ENCODE measurements around the gene MAST4.

Gene MAST4

DNA sequence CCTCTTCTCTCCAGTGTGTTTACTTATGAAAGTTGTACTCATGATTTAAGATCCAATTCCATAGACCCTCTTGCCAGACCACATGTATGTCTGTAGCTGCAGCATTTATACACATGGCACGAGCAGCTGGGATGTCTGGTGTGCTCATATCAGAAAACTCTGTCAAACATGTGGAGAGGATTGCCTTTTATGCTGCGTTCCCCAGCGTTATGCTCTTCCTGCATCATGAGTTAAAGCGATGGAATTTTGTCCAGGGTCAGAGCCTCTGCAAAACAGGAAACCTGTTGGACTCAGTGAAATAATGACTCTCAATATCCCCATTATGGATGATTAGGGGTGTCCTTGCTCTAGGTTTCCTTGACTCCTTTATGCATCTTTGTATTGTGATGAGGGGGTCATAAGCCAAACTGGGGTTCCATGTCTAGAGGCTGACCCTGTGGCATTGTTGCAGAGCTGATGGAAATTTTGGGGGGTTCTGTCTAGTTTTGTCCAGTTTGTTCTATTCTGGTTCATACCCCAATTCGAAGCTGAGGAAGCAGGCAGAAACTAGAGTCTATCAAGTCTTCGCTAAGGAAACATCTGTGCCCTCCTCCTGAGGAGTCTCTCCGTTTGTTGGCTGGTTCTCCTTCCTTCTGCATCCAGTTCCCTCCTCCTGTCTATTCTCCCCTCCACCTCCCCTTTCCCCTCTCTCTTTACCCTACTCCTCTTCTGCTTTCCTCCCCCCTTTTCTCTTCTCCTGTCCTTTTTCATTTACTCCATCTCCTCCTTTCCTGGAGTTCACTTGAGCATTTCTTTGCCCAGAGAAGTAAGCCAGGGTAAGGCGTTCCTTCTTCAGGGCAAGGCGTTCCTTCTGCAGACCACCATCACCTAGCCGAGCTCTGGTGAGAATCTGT, 252.8 kb downstream of the MAST4 start:
- DNase-seq (ENCODE audit: low read depth), result no peak

DNA sequence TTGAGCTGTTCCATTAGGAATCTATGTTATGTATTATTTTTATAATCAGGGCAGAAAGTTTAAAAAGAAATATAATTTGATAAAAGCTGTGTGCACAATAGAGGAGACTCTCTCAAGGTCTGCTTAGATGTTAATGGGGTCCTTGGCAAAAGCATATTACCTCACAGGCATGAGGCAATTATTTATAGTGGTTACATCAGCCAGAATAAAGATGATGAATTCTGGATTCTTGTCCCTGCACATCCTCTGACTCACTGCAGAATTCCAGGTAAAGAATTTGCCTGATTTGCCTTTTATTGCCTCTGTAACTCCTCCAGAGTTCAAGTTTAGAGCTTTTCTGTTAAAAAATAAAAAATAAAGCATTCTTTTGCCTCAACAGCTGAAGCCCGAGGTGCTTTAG, 253.6 kb downstream of the MAST4 start:
- DNase-seq (ENCODE audit: low read depth), result no peak

DNA sequence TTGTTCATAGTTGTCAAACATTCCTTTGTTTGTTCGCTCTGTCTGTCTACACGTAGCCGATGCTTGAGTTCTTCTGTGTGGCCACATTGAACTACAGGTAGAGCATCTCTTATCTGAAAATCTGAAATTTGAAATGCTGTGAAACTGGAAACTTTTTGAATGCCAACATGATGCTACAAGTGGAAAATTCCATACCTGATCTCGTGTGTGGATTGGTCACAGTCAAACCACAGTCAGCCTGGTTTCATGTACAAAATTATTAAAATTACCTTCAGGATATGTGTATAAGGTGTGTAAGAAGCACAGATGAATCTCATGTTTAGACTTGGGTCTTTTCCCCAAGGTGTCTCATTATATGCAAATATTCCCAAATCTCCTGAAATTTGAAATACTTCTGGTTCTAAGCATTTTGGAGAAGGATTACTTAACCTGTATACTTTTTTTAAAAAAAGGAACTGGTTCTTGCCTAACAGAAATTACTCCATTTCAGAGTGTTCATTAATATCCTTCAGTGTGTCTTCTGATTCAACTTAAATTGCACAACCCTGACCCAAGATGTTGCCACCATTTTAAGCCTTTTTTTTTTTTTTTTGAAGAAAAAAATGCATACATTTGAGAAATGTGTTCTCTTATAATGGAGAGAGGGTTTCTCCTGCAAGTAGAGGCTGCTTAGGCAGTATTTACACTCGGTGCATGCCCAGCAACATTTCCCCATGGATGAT, 254.3 kb downstream of the MAST4 start:
- DNase-seq (ENCODE audit: low read depth), result no peak

DNA sequence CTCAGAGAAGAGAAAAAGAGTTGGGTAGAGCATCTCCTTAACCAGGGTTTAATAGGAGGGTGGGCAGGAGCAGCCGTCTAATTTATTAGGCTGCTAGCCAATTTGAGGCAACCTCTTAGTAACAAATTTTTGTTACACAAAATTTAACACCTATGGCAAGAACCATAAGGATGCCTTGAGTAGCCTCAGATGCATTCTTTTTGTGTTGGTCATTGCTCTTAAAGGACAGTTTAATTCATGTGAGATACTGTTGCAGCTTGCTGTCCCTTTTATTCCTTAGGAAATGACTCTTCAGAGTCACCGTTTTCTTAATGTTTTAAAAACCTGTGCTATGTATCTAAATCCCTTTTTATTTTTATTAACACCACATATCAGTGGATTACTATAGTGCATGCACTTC, 255.1 kb downstream of the MAST4 start:
- DNase-seq (ENCODE audit: low read depth), result no peak

DNA sequence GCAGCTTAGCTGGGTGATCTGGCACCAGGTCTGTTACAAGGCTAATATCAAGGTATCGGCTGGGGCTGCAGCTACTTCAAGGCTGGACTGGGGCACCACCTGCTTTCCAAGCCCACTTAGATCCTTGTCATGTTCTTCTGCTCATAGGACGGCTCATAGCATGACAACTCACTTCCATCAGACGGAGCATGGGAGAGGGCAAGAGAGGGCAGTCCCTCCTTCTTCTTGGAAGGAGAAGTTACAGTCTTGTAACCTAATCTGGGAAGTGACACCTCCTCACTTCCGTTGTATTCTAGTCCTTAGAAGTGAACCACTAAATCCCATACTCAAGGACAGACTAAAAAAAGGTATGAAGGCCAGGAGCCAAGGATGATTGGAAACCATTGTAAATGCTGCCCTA, 258.2 kb downstream of the MAST4 start:
- no peak for DNase-seq (ENCODE audit: low read depth)

DNA sequence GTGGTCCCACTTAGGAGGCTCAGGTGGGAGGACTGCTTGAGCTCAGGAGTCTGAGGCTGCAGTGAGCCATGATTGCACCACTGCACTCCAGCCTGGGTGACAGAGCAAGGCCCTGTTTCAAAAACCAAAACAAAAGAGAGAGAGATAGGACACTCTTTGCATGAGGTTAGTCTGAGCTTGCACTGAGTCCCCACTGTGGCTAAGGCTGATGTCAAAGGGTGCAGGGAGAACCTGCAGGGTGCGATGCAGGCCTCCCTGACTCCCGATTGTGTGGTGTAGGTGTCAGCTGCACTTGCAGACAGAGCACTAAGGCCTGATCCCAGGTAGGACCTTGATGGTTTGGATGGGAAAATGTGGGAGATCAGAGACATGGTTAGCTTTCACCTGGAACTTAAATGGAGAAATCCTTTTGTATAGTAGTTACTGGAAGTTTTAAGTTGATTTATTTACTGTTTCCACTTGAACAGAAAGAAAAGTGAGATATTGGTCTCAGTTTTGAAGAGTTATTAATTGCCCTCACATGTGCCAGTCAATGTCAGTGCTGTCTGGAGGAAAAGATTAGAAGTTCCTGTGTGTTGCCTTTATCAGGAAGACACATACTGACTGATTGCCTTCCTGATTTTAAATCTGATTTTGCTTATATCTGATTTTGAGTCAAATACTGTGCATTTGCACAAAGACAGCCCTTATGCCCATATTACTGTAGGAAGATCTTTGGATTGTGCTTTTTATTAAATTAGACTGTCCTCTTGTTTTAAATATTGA, 260.0 kb downstream of the MAST4 start:
- DNase-seq (ENCODE audit: low read depth), result no peak

DNA sequence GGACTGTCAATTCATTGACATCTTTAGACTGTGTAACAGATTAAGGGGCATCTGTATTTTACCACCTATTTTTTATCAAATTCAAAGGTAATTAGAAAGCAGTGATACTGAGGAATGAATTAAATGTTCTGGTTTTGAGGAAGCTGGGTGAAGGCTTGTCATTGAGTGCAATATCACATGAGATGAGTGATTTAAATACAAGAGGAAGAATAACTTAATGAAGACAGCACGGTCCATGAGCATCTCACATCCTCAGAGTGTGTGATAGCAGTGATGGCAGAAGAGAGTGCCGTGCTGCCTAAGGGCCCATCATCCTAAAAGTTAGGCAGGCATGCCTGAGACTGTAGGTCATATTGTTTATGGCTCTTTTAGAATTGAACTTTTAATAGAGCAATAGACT, 263.3 kb downstream of the MAST4 start:
- DNase-seq (ENCODE audit: low read depth), result no peak

DNA sequence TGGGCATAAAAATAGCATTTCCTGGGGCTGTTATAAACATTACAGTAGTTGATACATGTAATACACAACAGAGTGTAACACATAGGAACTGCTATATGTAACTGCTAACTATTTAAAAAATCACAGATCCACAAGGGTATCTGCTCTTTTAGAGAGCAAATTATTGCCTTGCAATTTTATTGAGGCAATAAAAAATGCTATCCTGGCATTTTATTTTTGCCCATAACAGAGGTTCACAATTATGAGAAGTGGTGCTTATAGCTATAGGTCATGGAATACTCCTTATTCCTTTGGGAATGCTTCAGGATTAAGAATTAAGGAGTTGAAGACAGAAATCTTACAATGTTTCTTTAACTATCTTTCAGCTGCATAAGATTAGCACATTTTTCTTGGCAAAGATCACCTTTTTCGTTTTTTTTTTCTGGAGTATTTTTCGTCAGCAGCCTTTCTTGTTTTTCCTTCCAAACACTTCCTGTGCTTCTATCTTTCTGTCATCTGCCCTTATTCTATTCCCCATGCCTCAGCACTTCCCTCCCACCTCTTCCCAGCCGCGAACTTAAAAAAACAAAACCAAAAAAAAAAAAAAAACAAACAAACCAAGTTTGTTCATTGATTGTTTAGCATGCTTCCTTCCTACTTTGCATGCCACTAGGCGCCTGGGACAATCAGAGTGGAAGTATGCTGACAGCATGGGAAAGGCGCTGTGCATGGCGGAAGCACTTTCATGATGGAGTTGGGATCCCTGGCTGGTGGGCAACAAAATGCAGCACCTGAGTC, 264.2 kb downstream of the MAST4 start:
- no peak for DNase-seq (ENCODE audit: low read depth)

DNA sequence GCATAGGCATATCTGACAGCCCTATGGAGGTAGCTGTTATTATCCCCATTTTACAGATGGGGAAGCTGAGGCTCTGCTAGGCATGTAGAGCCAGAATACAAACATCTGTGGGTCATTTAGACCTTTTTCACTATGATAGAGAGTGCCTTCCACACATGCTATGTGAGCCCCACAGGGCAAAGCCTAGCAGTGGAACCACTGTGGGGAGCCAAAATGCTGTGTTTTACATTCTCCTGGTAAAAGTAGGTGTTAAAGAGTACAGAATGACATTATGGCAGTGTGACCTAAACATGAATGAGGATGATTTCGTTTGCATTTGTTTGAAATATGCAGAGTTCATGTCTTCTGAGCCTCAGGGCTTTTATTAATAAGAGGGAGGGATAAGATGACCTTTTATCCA, 265.2 kb downstream of the MAST4 start:
- no peak for DNase-seq (ENCODE audit: low read depth)

DNA sequence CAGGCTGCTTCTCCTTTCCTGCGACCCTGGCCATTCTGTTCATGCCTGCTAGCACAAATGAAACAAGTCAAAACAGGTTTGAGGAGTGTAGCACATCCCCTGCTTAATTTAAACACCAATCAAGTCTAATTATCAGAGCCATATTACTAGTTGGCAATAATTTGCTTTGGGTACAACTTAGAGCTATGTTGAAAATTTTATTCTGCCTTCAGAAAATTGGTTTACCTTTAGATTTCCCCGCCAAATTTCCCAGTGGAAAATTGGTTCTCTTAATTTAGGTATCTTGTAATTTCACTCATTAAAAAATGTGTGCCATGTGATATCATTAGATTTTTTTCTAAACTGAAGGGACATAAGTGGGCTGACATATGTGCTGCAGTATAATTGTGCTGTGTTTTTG, 265.8 kb downstream of the MAST4 start:
- no peak for DNase-seq (ENCODE audit: low read depth)

DNA sequence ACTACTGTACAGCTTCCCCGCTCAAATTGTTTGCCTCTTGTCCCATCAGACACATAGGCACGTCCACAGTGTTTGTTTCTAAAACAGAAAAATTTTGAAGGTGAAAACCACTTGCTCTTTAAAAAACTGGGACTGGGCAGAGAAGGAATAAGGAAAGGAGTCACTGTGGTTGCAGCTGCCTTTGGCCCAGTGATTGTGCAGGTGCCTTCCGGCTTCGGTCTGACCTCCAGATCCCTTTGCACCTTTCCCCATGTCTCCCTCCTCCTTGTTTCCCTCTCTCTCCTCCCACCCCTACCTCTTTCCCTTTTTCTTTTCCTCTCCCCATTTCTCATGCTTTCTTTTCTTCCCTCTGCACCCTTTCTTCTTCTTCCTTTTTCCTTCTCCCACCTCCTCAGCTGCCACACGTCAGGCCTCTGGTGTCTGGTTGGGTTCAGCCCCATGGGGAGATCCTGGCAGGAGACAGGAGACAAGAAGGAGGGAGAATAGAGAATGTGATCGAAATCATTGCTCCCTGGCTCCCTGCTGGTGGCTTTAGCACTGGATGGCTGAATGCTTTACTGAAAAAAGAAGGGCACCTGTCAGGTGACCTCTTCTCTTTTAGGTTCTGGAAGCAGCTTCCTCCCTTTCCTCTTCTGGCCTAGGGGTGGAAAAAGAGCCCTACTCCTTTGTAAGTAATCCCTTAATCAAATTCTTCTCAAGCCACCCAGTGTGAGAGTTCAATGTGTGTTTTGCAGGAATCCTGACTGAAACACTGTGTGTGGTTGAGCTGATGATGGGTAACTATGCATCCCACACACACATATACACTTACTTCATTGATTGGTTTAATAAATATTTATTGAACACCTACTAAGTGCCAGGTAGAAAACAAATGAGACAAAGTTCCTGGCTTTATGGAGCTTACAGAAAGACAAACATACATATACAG, 267.3 kb downstream of the MAST4 start:
- DNase-seq (ENCODE audit: low read depth), result no peak

DNA sequence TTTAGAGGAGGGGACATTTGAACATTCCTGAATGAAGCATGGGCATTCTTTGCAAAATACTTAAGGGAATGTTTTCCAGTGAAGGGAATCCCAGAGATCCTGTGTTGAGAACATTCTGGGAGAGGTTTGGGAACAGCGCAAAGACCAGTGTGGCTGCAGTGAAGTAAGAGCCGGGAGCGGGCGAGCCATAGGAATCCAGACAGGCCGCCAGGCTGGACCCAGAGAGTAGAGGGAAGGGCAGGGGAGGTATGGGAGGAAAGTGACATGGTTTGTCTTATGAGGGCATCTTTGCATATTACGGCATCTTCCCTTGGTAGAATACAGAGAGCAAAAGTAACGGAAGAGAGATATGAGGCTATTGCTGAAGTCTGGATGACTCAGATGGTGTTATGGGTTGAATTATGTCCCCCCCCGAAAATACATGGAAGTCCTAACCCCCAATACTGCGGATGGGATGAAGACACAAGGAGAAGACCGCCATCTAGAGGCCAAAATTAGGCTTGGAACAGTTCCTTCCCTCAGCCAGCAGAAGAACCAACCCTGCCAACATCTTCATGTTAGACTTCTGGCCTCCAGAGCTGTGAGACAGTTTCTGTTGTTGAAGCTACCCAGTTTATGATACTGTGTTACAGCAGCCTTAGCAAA, 268.2 kb downstream of the MAST4 start:
- DNase-seq (ENCODE audit: low read depth), result no peak

DNA sequence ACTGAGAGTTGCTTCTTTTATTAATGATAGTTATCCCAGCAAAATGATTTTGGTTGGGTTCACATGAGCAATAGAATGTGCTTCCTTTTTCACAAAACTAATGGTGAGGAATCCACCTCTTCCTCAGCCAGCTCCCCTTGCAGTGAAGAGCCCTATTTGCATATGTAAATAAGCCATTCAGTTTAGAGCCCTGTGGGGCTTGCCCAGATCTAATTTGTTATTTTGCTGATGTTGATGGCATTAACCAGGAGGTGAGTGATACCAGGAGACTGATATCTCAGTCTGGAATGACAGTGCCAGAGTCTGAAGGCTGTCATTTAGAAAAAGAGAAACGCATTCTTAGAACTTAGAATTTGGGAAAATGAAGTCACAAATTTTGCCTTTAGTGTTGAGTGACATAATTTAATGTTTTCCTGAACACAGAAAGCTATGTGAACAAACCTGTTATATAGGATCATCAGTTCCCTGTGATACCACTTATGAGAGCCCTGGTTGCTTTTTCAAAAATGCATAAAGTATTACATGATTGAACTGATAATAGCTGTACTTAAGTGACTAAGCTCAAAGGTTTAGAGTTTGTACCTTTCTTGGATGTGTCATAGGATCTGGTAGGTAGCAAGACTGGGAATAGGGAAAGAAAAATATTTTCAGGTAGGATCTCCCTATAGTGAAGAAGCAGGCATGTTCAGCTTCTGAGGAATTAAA, 271.6 kb downstream of the MAST4 start:
- no peak for DNase-seq (ENCODE audit: low read depth)

DNA sequence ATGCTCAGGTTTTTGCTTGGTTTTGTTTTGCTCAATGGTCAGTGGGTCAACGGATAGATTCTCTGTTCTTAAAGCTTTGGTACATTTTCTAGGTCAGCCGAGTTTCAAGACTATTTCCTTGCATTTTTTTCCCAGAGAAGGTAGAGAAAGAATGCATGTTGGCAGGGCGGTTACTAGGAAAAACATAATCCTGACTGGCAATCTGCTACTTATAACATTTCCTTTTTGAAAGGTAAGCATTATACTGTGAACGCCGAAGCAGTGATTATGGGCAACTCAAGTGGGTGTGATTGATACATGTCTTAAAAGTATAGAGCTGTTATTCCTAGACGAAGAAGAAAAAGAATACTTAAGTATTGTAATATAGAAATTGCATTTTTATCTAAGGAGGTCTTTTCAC, 273.2 kb downstream of the MAST4 start:
- DNase-seq (ENCODE audit: low read depth), result no peak

DNA sequence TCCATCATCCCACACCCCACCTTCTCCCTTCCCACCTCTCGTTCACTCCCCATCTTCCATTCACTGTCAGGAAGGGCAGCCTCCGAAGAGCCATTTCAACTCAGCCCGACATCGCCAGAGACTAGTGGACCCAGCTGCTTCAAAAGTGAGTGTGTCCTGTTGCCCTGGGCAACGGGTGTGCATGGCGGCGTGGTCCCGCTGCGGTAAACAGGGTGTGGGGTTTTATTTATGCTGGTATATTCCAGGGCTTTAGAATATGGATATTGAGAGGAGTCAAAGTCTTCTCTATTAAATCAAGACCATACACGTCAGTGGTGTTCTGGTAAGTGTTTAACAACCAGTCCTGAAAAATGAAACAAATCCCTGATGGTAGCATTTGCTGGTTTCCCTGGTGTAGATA, 274.5 kb downstream of the MAST4 start:
- DNase-seq (ENCODE audit: low read depth), result no peak

DNA sequence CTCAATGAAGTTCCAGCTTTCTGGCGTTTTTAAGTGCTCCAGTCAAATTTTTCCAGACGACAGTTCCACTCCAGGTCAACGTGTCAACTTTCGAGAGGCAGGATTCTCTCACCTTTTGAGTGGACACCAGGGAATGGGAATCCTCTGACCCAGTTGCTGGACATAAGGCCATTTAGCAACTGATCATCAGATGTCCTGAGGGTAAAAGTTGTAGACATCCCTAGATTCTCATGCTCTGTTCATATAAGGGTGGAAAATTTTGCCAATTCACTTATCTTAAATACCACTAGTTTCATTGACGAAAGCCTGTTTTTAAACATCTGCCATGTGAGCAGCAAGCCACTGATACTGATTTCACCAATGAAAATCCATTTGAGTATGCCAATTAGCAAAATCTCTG, 275.5 kb downstream of the MAST4 start:
- no peak for DNase-seq (ENCODE audit: low read depth)

DNA sequence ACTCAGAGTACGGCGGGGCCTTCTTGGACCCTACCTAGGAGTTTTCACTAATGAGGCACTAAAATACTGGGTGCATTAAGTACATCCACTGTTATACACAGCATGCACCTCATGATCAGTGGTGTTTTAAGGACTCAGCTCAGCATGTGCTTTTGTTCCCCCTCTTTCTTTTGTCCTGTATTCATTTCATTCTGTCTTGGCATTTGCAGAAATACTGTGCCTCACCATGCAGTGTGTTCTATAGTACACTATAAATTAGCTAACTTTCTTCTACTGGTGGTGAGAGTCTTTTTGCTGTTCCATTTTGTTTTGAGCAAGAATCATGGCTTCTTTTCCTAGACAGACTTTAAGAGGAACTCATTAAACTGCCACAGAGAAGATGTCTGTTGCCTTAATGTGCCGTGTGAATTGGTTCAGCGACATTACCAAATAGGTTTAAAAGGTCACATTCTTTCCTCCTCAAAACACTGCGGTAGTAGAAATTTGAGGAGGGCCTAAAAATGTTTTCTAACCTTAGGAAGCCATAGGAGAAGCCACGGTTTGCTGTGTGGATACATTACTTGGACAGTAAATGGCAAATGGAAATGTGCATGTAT, 276.6 kb downstream of the MAST4 start:
- DNase-seq (ENCODE audit: low read depth), result no peak

DNA sequence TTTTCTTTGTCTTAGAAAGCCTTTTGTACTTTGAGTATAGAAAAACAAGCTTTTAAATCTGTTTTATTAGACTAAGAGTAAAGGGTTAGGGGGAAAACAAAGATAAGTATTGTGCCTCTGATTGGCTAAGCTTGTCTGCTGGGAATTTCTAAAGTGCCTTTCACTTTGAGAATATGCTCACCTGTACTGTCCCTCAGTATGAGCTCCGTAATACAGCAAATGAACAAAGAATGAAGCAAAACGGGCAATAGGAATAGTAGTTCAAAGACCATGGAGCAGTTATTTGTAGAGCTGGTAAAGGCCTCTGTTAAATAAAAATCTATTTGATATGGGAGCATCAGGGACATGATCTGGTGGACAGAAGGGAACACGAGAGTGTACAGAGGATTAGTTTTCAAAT, 277.8 kb downstream of the MAST4 start:
- no peak for DNase-seq (ENCODE audit: low read depth)

DNA sequence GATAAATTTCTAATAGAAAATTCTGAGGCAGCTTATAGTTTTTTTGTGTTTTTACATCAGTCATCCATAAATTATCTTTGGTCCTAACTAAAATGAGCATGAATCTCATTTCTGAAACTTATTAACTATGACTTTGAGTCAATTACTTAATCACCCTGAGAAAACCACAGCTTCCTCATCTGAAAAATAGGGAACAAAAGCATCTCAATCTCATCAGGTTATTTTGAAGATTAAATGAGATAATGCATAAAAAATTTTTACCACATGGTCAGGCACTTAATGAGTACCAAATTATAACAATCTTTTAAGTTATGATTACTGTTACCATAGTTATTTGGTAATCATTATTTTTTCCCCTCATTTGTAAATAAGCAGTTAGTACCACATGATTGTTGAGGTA, 279.1 kb downstream of the MAST4 start:
- DNase-seq (ENCODE audit: low read depth), result no peak
